ENCODE data around the gene DDX21. TPM values are rescaled to one million over a fixed set of nuclear protein-coding genes. Genes with fewer than 3 reads are reported as not detected.

DDX21 gene
- polyA plus RNA-seq, 3 donors, result 9.8 to 39.3 (median 13.6) TPM

DNA sequence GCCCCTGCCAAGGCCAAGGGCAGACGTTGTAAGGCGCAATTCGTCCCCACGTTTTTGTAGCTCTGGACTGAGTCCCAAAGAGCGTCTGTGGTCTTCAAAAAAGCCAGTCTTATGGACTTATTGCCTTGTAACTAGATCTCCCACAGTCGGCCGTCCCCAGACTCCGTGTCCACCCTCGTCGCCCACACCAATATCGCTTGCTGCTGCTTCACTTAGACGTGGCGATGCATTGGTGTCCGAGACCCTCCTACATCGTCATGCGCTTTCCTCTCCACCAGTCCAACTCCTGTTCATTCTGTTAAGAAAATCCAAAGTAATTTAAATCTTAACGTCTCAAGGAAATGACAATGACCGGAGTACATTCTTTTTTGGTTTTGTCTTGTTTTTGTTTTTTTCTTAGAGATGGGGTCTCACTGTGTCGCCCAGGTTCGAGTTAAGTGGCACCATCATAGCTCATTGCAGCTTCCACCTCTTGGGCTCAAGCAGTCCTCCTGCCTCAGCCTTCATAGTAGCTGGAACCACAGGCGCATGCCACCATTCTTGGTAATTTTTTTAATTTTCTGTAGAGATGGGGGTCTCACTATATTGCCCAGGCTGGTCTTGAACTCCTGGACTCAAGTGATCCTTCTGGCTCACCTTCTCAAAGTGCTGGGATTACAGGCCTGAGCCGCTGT lies 33.5 kb downstream of the DDX21 start:
- peak in 1 of 3 donors; percentile 12 for DNase-seq
- H3K4me1 Mint-ChIP-seq, result peaks cover 35% of the 10 kb centered on the region

More for the DNA sequence above, 33.5 kb downstream of the DDX21 start:
- H3K27me3 Mint-ChIP-seq (ENCODE audit: low read depth in 3 of 3), result peaks cover 0 to 2% (median 0%) of the 10 kb centered on the region in 3 donors
- Histone ChIP-seq H3K4me2 (replicated peaks; ENCODE audit: extremely low read depth, low read length, poor library complexity, severe bottlenecking) (peak overlapping the region; percentile 95), H4K20me1 (ENCODE audit: insufficient read depth, low read length) (peaks cover 7% of the 10 kb centered on the region), H2AFZ (ENCODE audit: insufficient read depth, low read depth, low read length, poor library complexity, severe bottlenecking) (peak overlapping the region; percentile 97), H3K9me3 (replicated peaks in 1 of 2; ENCODE audit: control insufficient read depth in 1 of 2, insufficient read depth in 1 of 2, low read length in 2 of 2) (no peaks in the 10 kb centered on the region), H3K9ac (ENCODE audit: insufficient read depth, low read length, poor library complexity, severe bottlenecking) (peak overlapping the region; percentile 81), H3K79me2 (ENCODE audit: insufficient read depth, low read length) (peaks cover 63% of the 10 kb centered on the region), H3K27me3 (ENCODE audit: control insufficient read depth in 2 of 2, insufficient read depth in 2 of 2, low read length in 2 of 2) (no peaks in the 10 kb centered on the region), H3K4me3 (replicated peaks in 1 of 3; ENCODE audit: low read depth in 2 of 3, low read length in 3 of 3) (peak overlapping the region; percentile 67 to 97 (median 75)), H3K27ac (ENCODE audit: low read depth in 1 of 2, low read length in 2 of 2) (peak overlapping the region; percentile 34 to 72), H3K4me1 (ENCODE audit: control insufficient read depth in 1 of 2, insufficient read depth in 2 of 2, low read length in 2 of 2) (peaks cover 21% of the 10 kb centered on the region in 2 donors), H3K36me3 (replicated peaks in 1 of 2; ENCODE audit: control insufficient read depth in 1 of 2, insufficient read depth in 2 of 2, low read length in 2 of 2) (peaks cover 12% of the 10 kb centered on the region in 2 donors)
- no peak for TF ChIP-seq CTCF (IDR thresholded peaks at IDR 0.05)
- H3K36me3 Mint-ChIP-seq, result peaks cover 16 to 17% of the 10 kb centered on the region in 2 donors
- peak overlapping the region; percentile 40 to 90 (median 84) for H3K27ac Mint-ChIP-seq
- peak overlapping the region; percentile 98 for H3K4me3 Mint-ChIP-seq
- WGBS (ENCODE audit: insufficient coverage), result 0% methylated on average over 13 of the region's 22 CpGs
- H3K9me3 Mint-ChIP-seq, result no peaks in the 10 kb centered on the region
- intact Hi-C loops (cut with micrococcal nuclease), result loop anchor here in 1 of 2 donors (10.0 kb wide), 1 partner anchor 135 kb away; the partner anchor contains the start of gene VPS26A

Measured in CD14-positive monocyte (primary cell).